ENCODE results near the gene ABHD14A.
"Not testable (repeated sequence)": the region's sequence is repeated elsewhere in the genome, so short reads cannot be mapped to it uniquely, and the experiment has no call there.

The ABHD14A gene
- total RNA-seq, result 0.58 to 3.2 (median 1.6) reads per million in 18 experiments

DNA sequence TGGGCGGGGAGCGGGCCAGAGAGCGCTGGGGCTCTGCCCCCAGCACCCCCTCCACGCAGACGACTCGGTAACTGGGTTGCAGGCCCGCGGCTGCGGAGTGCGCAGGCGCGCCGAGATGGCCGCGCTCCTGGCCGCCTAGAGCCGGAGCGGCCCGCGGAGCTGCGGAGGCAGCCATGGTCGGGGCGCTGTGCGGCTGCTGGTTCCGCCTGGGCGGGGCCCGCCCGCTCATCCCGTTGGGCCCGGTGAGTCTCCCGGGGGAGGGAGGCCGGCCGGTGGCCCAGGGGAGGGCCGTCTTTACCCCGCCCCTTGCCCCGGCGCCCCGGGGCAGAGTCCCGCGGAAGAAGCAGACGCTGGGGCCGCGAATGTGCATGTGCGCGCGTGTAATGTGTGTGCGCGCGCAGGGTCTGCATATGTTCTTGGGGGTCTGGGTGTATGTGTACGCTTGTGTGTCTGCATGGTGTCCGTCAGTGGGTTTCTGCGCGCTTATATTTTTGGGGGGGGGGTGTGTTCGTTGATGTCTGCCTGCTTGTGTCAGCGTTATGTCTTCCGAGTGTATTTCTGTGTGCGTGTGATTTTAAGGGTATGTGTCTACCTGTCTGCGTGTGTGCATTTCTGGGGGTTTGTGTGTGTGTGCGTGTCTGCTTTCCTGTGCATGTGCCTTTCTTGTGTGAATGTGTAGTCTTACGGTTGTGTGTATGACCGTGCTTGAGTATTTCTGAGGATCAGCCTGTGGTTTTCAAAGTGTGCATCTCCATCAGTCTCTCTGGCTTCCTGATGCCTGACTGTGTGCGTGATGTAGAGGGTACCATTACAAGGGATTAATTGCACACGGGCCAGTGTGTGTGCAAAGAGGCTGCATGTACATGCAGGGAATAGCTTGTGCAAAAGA lies at the start of gene ABHD14A:
ABHD14A (plus strand) TSS at position 102 of the 889 bp plus-strand sequence; CDS start at position 174, 72 bp downstream.
- peak; percentile 63 to 77 for DNase-seq

- DNase-seq, result no peak
Observed at GRCh38 chr3:51927061-51927977, 47.5 kb upstream of the ABHD14A start.

- DNase-seq, result no peak
Observed at GRCh38 chr3:51928438-51928837, 46.4 kb upstream of the ABHD14A start.

GRCh38 chr3:51928981-51929380 lies 45.9 kb upstream of the ABHD14A start:
- not testable (repeated sequence) for DNase-seq

DNA sequence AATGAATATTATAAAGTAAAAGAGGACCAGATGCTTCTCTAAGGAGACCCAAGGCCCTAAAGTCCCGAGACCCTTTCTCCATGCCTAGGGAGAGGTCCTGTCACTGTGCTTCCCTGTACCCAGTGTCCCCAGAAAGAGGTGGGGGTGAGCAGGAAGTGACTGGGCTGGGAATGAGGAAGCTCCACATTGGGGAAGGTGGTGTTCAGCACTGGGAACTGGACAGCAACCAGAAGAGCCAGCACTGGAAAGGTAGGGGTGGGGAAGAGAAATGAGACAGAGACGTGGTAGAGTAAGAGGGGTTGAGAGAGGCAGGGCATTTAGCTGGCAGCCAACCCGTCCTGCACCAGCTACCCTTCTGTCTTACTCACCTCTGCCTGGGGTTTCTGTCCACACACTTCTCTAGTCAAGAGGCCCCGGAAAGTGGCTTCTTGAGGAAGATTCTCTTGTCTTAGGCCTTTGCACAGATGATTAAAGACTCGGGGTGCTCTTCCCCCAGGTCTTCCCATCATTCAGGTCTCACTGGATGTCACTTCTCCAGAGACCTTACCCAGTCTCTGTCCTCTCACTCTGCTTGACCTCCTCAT lies 45.4 kb upstream of the ABHD14A start:
- DNase-seq, result peak; percentile 10 to 59

GRCh38 chr3:51930439-51930838 lies 44.4 kb upstream of the ABHD14A start:
- DNase-seq, result no peak

DNA sequence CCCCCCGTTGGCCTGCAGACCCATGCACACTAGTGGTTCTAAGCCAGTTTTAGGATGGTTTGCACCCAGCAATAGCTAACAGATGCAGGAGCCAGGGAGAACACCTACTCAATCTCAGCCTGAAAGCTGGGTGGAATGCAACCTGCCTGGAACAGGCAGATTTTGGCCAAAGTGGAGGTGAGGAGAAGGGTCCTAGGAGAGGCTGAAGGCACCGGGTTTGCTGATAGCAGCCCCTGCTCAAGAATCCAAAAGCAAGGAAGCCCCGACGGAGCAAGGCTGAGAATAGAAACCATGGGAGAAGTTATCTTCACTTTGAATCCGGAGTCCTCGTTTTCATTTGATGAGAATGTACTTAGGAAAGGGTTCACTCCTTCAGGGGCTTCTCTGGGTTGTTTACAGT lies 43.1 kb upstream of the ABHD14A start:
- DNase-seq, result no peak

DNA sequence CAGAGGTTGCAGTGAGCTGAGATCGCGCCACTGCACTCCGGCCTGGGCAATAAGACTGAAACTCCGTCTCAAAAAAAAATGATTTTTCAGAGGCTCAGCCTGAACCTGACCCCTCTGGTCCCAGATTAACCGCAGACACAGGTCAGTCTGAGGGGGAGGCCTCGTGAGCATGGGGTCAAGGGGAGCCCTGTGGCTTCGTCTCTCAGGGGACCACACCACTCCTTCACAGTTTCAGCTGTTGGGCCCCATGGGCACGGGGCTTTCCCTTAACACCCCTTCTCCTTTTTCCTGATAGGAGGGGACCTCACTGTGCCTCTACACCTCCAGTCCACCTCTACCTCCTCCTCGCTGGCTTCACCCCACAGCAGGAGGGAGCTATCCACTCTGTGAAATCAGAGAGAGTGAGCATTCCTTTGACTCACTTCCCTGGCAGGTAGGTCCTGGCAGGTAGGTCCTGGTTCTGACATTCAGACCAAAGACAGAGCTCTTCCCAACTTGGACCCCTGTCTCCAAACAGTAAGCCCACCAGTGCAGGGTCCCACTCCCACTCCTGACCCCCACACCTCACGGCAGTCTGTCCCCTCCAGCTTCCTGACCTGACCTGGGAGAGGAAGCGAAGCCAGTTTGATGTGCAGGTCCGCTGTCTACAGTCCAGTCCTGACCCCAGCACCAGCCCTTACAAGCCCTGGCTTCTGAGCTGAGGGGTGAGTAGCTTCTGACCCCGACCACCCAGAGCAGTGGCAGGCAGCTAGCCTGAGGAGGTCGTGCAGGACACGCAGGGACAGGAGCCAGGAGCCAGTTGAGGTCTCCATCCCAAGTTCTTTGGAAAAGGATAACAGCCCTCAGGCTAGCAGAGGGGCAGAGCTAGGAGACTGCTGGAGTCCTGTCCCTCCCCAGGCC lies 42.1 kb upstream of the ABHD14A start:
- DNase-seq, result no peak

DNA sequence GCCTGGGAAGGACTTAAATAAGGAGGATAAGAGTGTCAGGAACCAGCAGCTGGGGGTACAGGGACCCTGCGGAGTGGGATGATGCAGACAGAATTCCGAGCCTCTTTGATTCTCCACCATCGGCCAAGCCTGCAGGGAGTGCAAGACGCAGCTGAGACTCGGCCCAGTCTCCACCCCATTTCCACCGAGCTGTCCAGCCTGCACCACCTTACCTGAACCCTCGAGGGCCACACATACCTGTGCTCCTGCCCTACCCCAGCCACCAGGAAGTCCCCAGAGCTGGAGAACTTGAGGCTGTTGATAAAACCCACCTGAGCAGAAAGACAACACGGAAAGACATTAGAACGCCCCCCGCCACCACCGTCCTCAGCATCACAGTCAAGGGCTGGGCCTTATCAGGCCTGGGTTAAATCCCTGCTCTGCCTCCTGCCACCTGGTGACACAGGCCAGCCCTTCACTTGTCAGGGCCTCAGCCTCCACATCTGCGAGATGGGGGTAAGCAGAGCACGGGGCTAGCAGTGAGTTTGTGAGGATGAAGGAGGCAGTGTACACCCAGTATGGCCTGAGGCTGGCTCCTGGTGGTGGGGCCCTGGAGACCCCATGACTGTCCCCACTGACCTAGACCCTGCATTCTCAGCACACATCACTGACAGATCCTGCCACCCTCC lies 41.3 kb upstream of the ABHD14A start:
- no peak for DNase-seq

- DNase-seq, result no peak
Observed at GRCh38 chr3:51934139-51934850, 40.6 kb upstream of the ABHD14A start.

DNA sequence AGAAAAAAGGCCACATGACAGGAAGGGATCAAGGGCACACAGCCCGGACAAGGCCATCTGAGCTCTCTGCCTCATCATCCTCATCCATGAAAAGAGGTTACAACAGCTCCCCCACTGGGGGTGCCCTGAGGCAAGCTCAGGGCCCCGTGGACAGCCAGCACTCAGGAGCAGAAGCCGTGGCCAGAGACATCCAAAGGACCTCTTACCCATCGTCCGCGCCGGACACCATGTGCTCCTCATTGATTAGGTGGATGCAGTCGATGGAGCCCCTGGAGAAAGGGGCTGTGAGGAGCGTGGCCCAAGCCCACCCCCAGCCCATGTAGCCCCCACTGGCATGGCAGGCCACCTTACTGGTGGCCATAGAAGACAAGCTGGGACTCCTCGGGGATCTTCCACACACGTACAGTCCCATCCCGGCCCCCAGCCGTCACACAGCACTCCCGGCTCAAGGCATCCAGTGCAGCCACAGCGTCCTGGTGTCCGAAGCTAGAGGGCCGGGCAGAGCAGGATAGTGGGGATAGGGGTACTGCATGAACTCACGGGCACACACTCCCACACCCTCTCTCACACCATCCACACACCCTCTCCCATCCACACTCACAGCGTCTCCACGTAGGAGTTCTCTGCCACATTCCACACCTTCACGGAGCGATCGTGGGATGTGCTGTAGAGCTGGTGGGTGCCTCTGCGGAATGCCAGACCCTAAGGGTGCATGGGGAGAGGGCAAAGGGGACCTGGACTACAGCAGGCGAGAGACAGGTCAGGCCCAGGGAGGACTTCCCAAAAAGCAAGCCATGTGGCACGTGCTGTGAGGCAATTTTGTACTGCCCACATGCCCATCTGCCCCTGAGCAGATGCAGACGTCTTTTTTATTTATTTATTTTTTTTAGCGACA lies 39.6 kb upstream of the ABHD14A start:
- DNase-seq, result no peak

GRCh38 chr3:51935886-51936755 lies 38.7 kb upstream of the ABHD14A start:
- no peak for DNase-seq

GRCh38 chr3:51937014-51937413 lies 37.9 kb upstream of the ABHD14A start:
- no peak for DNase-seq

GRCh38 chr3:51937611-51938450 lies 37.0 kb upstream of the ABHD14A start:
- DNase-seq, result no peak

DNA sequence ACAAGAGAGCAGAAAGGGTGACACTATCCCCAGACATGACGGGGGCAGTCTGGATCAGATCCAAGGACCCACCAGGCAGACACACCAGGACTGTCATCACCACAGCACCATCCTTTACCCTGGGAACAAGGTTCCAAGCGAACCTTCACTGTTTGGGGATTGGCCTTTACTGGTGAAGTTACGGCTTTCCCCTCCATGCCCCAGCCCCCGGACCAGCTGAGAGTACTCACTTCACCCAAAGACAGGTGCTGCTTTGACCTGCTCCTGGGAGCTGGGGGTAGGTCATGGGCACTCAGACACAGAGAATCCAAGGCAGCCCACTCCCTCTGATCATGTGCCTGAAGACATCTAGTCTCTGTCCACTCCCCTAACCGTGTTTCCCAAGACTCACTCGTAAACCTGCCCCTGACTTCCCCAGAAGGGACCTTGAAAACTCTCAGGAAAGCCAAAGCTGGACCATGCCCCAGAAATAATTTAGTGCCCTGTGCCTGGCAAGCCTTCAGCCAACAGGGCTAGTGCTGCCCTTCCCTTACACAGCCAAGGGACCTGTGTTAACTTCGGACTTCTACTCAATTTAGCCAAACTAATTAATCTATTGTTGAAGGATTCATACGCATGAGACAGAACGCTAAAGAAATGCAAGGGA lies 36.0 kb upstream of the ABHD14A start:
- DNase-seq, result no peak

DNA sequence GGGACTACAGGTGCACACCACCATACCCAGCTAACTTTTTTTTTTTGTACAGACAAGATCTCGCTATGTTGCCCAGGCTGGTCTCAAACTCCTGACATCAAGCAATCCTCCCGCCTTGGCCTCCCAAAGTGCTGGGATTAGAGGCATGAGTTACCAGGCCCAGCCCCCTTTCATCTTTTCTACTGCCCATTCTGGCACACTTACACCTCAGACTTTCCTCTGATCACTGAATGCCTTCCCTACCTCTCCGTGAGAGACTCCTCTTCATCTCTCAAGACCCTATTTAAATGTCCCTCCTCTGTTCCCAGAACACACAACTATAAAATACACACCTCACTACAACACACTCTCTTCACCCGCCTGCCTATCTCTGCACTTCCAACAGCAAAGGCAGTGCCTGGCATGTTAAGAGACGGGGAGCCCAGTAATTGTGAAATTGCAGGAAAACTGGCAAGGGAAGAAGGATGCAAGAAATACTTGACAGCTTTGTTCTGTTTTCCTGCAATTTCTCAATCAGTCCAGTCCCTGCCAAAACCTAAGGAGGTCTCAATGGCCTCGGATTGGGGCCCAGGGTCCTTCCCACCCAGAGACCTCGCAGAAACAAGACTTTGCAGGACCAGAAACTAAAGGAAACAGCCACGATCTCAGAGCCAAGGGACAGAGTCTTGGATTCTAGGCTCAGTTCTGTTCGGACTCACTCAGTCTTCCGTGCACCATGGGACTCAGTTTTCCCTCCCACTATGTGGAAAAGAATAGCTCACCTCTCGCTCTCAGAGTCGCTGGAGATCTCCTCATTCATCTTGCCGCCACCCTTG lies 34.0 kb upstream of the ABHD14A start:
- DNase-seq, result no peak

All from inflammatory macrophage (primary cell).